H1 (cell line): ENCODE measurements around the gene FAM210A.

ENCODE experiments used
- GTF2F1 ChIP-seq: IDR thresholded peaks from 2 replicates; pipeline ENCODE4 v1.6.1; 2012; ENCODE audit warnings: low read depth, low read length, improper control_type of control experiment, borderline replicate concordance
- JUN ChIP-seq: IDR thresholded peaks from 2 replicates; pipeline ENCODE4 v1.6.1; 2011; ENCODE audit warnings: low read depth, mild to moderate bottlenecking, improper control_type of control experiment, low read length
- POLR2A ChIP-seq, 2 experiments: IDR thresholded peaks; 1 replicate in 1 of 2; 2 replicates in 1 of 2; pipeline ENCODE4 v1.6.1; 2011; ENCODE audit warnings: low read depth in 2 of 2, low read length in 2 of 2, mild to moderate bottlenecking in 2 of 2; ENCODE audit errors: control extremely low read depth in 1 of 2
- POLR2AphosphoS5 ChIP-seq: IDR thresholded peaks from 2 replicates; pipeline ENCODE4 v1.6.1; 2011; ENCODE audit warnings: low read depth, low read length
- RAD21 ChIP-seq, 2 experiments: IDR thresholded peaks in 1 of 2; conservative IDR thresholded peaks in 1 of 2; 2 replicates each; pipeline ENCODE4 v1.6.1; 2011; ENCODE audit warnings: low read depth in 2 of 2, low read length in 2 of 2, improper control_type of control experiment in 1 of 2, inconsistent platforms in 1 of 2, mild to moderate bottlenecking in 1 of 2, moderate library complexity in 1 of 2
- TF ChIP-seq, protein P1 (sequence below), 3 experiments: IDR thresholded peaks; 1 replicate in 2 of 3; 2 replicates in 1 of 3; pipeline versions ENCODE4 v1.5.1 to v1.6.1; 2011; ENCODE audit warnings: low read length in 3 of 3, mild to moderate bottlenecking in 3 of 3, inconsistent platforms in 2 of 3, low read depth in 1 of 3, moderate library complexity in 1 of 3; ENCODE audit not compliant: insufficient read depth in 1 of 3; ENCODE audit errors: control extremely low read depth in 1 of 3
- TF ChIP-seq, protein P2 (sequence below): IDR thresholded peaks from 2 replicates; pipeline ENCODE4 v1.6.1; 2012; ENCODE audit warnings: low read length, inconsistent platforms

DNA sequence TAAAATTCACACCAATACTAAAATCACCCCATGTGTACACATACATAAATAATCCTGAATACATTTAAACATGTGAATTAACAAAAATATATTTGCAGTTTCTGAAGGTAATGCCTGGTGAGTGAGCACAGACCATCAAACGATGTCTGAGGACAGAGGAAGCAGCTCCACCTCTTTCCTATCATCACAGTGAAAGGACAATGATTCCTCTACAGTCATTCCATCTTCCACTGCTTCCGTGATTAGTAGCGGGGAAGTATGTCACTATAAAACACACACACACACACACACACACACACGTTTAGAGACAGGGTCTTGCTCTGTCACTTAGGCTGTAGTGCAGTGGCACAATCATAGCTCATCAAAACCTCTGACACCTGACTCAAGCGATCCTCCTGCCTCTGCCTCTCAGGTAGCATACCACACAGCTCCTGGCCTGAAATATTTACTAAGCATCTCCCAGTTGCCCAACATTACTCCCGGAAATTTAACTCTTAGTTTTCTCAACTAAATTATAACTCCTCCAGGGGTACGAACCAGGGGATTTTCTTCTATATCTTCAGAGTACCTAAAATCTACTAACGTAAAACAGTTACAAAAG, 12.8 kb downstream of the FAM210A start:
- TF ChIP-seq, protein P1, sequence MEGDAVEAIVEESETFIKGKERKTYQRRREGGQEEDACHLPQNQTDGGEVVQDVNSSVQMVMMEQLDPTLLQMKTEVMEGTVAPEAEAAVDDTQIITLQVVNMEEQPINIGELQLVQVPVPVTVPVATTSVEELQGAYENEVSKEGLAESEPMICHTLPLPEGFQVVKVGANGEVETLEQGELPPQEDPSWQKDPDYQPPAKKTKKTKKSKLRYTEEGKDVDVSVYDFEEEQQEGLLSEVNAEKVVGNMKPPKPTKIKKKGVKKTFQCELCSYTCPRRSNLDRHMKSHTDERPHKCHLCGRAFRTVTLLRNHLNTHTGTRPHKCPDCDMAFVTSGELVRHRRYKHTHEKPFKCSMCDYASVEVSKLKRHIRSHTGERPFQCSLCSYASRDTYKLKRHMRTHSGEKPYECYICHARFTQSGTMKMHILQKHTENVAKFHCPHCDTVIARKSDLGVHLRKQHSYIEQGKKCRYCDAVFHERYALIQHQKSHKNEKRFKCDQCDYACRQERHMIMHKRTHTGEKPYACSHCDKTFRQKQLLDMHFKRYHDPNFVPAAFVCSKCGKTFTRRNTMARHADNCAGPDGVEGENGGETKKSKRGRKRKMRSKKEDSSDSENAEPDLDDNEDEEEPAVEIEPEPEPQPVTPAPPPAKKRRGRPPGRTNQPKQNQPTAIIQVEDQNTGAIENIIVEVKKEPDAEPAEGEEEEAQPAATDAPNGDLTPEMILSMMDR (IDR thresholded peaks at IDR 0.05; ENCODE audit: control extremely low read depth in 1 of 3, insufficient read depth in 1 of 3, low read depth in 1 of 3, low read length in 3 of 3) = no peak
- TF ChIP-seq GTF2F1 (no peak), POLR2A (IDR thresholded peaks at IDR 0.05; ENCODE audit: control extremely low read depth in 1 of 2, low read depth in 2 of 2, low read length in 2 of 2) (no peak), JUN (no peak), RAD21 (IDR thresholded peaks at IDR 0.05 in 1 of 2, conservative IDR thresholded peaks at IDR 0.05 in 1 of 2; ENCODE audit: low read depth in 2 of 2, low read length in 2 of 2) (no peak), POLR2AphosphoS5 (no peak)
- TF ChIP-seq, protein P2, sequence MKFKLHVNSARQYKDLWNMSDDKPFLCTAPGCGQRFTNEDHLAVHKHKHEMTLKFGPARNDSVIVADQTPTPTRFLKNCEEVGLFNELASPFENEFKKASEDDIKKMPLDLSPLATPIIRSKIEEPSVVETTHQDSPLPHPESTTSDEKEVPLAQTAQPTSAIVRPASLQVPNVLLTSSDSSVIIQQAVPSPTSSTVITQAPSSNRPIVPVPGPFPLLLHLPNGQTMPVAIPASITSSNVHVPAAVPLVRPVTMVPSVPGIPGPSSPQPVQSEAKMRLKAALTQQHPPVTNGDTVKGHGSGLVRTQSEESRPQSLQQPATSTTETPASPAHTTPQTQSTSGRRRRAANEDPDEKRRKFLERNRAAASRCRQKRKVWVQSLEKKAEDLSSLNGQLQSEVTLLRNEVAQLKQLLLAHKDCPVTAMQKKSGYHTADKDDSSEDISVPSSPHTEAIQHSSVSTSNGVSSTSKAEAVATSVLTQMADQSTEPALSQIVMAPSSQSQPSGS = no peak
